C4-2B (cell line): ENCODE data around the gene SHISA9.

Experiments used
- H3K27ac ChIP-seq: fragments of 450-650 bp; 2 replicates; pipeline ENCODE4 v1.5.1; 2017
- ZFX ChIP-seq: fragments of 450-650 bp; IDR thresholded peaks from 2 replicates; pipeline ENCODE4 v1.6.1; 2017
- TF ChIP-seq, protein P1 (sequence below): fragments of 450-650 bp; conservative IDR thresholded peaks from 2 replicates; pipeline ENCODE4 v1.5.1; 2017; ENCODE audit warnings: mild to moderate bottlenecking

The SHISA9 gene

DNA sequence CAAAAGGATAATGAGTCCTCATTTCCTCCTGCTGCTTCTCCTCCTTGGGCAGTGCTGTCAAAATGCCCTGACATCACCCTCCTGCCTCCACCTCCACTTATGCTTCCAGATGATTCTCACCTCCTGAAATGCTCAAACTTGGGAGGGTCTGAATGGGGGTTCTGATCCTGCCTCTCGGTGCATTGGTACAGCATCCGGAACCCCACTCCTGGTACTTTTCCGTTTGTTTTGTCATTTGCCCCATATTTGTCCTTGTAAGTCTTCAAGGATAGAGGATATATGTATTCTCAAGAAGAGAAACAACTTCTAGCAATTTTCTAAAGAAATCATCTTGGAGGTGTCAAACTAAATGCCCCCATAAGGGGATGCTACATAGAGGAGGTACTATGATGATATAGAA lies 148.3 kb downstream of the SHISA9 start:
- no peak overlapping the region for H3K27ac ChIP-seq
- TF ChIP-seq, protein P1, sequence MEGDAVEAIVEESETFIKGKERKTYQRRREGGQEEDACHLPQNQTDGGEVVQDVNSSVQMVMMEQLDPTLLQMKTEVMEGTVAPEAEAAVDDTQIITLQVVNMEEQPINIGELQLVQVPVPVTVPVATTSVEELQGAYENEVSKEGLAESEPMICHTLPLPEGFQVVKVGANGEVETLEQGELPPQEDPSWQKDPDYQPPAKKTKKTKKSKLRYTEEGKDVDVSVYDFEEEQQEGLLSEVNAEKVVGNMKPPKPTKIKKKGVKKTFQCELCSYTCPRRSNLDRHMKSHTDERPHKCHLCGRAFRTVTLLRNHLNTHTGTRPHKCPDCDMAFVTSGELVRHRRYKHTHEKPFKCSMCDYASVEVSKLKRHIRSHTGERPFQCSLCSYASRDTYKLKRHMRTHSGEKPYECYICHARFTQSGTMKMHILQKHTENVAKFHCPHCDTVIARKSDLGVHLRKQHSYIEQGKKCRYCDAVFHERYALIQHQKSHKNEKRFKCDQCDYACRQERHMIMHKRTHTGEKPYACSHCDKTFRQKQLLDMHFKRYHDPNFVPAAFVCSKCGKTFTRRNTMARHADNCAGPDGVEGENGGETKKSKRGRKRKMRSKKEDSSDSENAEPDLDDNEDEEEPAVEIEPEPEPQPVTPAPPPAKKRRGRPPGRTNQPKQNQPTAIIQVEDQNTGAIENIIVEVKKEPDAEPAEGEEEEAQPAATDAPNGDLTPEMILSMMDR = no peak
- TF ChIP-seq ZFX = no peak

DNA sequence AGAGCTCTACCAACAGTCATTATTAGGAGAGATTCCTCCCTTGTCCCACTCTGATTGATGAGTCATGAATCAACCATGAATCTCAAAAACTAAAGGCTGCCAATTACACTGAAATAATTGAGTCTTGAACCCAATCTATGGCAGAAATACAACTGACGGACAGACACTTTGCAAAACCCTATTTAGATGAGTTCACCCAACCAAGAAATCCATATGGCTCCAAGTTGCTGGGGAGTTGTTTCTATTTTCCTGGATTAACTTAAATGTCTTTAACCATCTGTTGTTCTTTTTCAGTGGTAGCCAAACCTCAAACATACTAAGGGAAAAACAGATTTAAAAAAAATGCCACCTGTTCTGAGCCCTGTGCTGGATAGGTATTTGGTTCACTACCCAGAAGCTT lies 151.0 kb downstream of the SHISA9 start:
- H3K27ac ChIP-seq = no peak overlapping the region
- TF ChIP-seq ZFX = no peak
- TF ChIP-seq, protein P1 = no peak

- TF ChIP-seq, protein P1 = no peak
- TF ChIP-seq ZFX = no peak
- no peak overlapping the region for H3K27ac ChIP-seq
These were observed 154.1 kb downstream of the SHISA9 start for GRCh38 chr16:13055480-13055879.

- no peak overlapping the region for H3K27ac ChIP-seq
- TF ChIP-seq, protein P1 = no peak
- no peak for TF ChIP-seq ZFX
These were observed 155.2 kb downstream of the SHISA9 start for GRCh38 chr16:13056607-13057006.

GRCh38 chr16:13060932-13061331 lies 159.5 kb downstream of the SHISA9 start:
- H3K27ac ChIP-seq = no peak overlapping the region
- TF ChIP-seq, protein P1 = no peak
- no peak for TF ChIP-seq ZFX

DNA sequence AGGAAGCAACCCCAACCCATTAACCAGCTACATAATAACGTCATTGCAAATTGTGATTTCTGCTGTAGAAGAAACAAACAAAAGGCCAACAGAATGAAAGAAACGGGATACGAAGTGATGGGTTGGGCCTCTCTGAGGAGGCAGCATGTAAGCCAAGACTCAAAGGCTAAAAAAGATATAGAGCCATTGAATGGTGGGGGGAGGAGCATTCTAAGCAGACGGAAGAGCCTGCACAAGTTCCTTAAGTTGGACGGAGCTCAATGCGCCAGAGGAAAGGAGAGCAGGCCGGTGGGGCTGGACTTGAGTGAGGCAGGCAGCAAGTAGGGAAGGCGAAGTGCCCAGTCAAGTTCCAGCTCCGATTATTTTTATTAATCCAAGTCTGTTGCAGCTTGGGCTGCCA lies 160.3 kb downstream of the SHISA9 start:
- H3K27ac ChIP-seq = no peak overlapping the region
- TF ChIP-seq, protein P1 = no peak
- TF ChIP-seq ZFX = no peak

GRCh38 chr16:13062219-13062618 lies 160.8 kb downstream of the SHISA9 start:
- H3K27ac ChIP-seq = no peak overlapping the region
- TF ChIP-seq, protein P1 = no peak
- no peak for TF ChIP-seq ZFX
